NCI-H774 (cell line): ENCODE results near the gene FAM187B.
A peak's percentile ranks its signal among the peaks of the same experiment; 100 is the strongest.
"Not testable (repeated sequence)": the region's sequence is repeated elsewhere in the genome, so short reads cannot be mapped to it uniquely, and the experiment has no call there.

Experiments used
- DNase-seq: peaks from one replicate; lab custom pipeline; 2025; lab: John Stamatoyannopoulos, UW

FAM187B gene

GRCh38 chr19:35236638-35237400 is 8.3 kb upstream of the FAM187B start:
- no peak for DNase-seq

- no peak for DNase-seq
Measured at GRCh38 chr19:35232912-35233311, 4.4 kb upstream of the FAM187B start.

- DNase-seq, result no peak
Measured at GRCh38 chr19:35231956-35232645, 3.6 kb upstream of the FAM187B start.

- no peak for DNase-seq
Measured at GRCh38 chr19:35229601-35230000, 1.1 kb upstream of the FAM187B start.

- no peak for DNase-seq
Measured at GRCh38 chr19:35226748-35227147, 1.8 kb downstream of the FAM187B start.

GRCh38 chr19:35225951-35226350 is 2.6 kb downstream of the FAM187B start:
- DNase-seq, result no peak

GRCh38 chr19:35224681-35225571 is 3.6 kb downstream of the FAM187B start:
- no peak for DNase-seq

GRCh38 chr19:35223862-35224505 is 4.6 kb downstream of the FAM187B start:
- DNase-seq, result no peak

GRCh38 chr19:35223084-35223790 is 5.3 kb downstream of the FAM187B start:
- no peak for DNase-seq

- DNase-seq, result no peak
Measured at GRCh38 chr19:35222373-35223015, 6.0 kb downstream of the FAM187B start.

- DNase-seq, result not testable (repeated sequence)
Measured at GRCh38 chr19:35220973-35221590, 7.5 kb downstream of the FAM187B start.

GRCh38 chr19:35220315-35220921 is 8.1 kb downstream of the FAM187B start:
- no peak for DNase-seq

- no peak for DNase-seq
Measured at GRCh38 chr19:35219008-35219407, 9.5 kb downstream of the FAM187B start.

- no peak for DNase-seq
Measured at GRCh38 chr19:35217649-35217990, 10.9 kb downstream of the FAM187B start.

GRCh38 chr19:35216833-35217648 is 11.5 kb downstream of the FAM187B start:
- peak; percentile 11 for DNase-seq

GRCh38 chr19:35216016-35216832 is 12.3 kb downstream of the FAM187B start:
- no peak for DNase-seq

- DNase-seq, result no peak
Measured at GRCh38 chr19:35214766-35215422, 13.6 kb downstream of the FAM187B start.
